PFSK-1 (cell line): ENCODE data around the gene LTO1.

Experiments used
- POLR2AphosphoS5 ChIP-seq: IDR thresholded peaks from 2 replicates; pipeline ENCODE4 v1.6.1; 2012; ENCODE audit warnings: low read depth, mild to moderate bottlenecking, control low read depth, low read length, moderate library complexity
- SIN3A ChIP-seq: IDR thresholded peaks from 2 replicates; pipeline ENCODE4 v1.6.1; 2012; ENCODE audit warnings: mild to moderate bottlenecking, low read length, moderate library complexity, borderline replicate concordance; ENCODE audit not compliant: insufficient read depth
- TAF1 ChIP-seq: IDR thresholded peaks from 2 replicates; pipeline ENCODE4 v1.6.1; 2012; ENCODE audit warnings: low read length, control low read depth, borderline replicate concordance; ENCODE audit not compliant: insufficient read depth

- TF ChIP-seq POLR2AphosphoS5: no peak; the same call in 1 of the 2 replicates
- no peak for TF ChIP-seq TAF1
- no peak for TF ChIP-seq SIN3A
These were observed 21.0 kb downstream of the LTO1 start for GRCh38 chr11:69654001-69654659.
